SK-N-SH (cell line): ENCODE measurements around the gene SLC22A23. TPM values are rescaled to one million over a fixed set of nuclear protein-coding genes. Genes with fewer than 3 reads are reported as not detected.

Experiments
- CTCF ChIA-PET: fragments of 300-600, 350-600 bp; formaldehyde crosslinking; extraction: SDS; loops from one replicate; lab custom pipeline; 2021; lab: Yijun Ruan, JAX
- POLR2A ChIA-PET: fragments of 350-600 bp; sonication (Branson Sonifier 250); formaldehyde crosslinking; extraction: SDS; loops from one replicate; lab custom pipeline; 2020; ENCODE audit warnings: antibody characterized with exemption, inconsistent platforms; lab: Yijun Ruan, JAX
- DNase-seq: peaks from one replicate; pipeline ENCODE4 v3.0.0; 2012
- H2AFZ ChIP-seq: fragments of 200-600 bp; sonication (generic); 2 replicates; pipeline ENCODE4 v1.8.1; 2016; ENCODE audit warnings: antibody characterized with exemption, mild to moderate bottlenecking, low read depth
- H3F3A ChIP-seq: fragments of 200-600 bp; sonication (generic); replicated peaks from 2 replicates; pipeline ENCODE3; 2016; ENCODE audit warnings: antibody characterized with exemption, mild to moderate bottlenecking; ENCODE audit not compliant: insufficient read depth
- H3K27ac ChIP-seq, 2 experiments: fragments of 200-500 bp in 1 of 2; fragments of 200-600 bp in 1 of 2; sonication (Bioruptor generic) in 1 of 2; sonication (generic), shearing (Covaris generic) in 1 of 2; 2 replicates each; pipeline versions ENCODE4 v1.5.1 to v1.6.1; 2014 to 2016; ENCODE audit warnings: low read depth in 2 of 2, inconsistent platforms in 1 of 2, low read length in 1 of 2, mild to moderate bottlenecking in 1 of 2, mixed read lengths in 1 of 2
- H3K27me3 ChIP-seq: fragments of 200-600 bp; sonication (generic), shearing (Covaris generic); 2 replicates; pipeline ENCODE4 v1.6.1; 2016; ENCODE audit warnings: mixed run types; ENCODE audit not compliant: insufficient read depth
- H3K36me3 ChIP-seq, 2 experiments: fragments of 200-500 bp in 1 of 2; fragments of 200-600 bp in 1 of 2; sonication (Bioruptor generic) in 1 of 2; sonication (generic) in 1 of 2; replicated peaks in 1 of 2; 2 replicates each; pipeline versions ENCODE3 to v1.5.1; 2014 to 2016; ENCODE audit warnings: low read length in 1 of 2, mild to moderate bottlenecking in 1 of 2; ENCODE audit not compliant: insufficient read depth in 2 of 2, control insufficient read depth in 1 of 2
- H3K4me1 ChIP-seq, 2 experiments: fragments of 200-500 bp in 1 of 2; fragments of 200-600 bp in 1 of 2; sonication (Bioruptor generic) in 1 of 2; sonication (generic), shearing (Covaris generic) in 1 of 2; 2 replicates each; pipeline versions ENCODE4 v1.5.1 to v1.6.1; 2014 to 2016; ENCODE audit warnings: low read depth in 1 of 2, low read length in 1 of 2, mixed run types in 1 of 2; ENCODE audit not compliant: insufficient read depth in 2 of 2, control insufficient read depth in 1 of 2
- H3K4me2 ChIP-seq: fragments of 200-600 bp; sonication (generic), shearing (Covaris generic); 2 replicates; pipeline ENCODE4 v1.6.1; 2017; ENCODE audit warnings: mixed run types
- H3K4me3 ChIP-seq, 2 experiments: fragments of 200-500 bp in 1 of 2; fragments of 200-600 bp in 1 of 2; sonication (Bioruptor generic) in 1 of 2; sonication (generic), shearing (Covaris generic) in 1 of 2; 2 replicates each; pipeline versions ENCODE4 v1.5.1 to v1.8.1; 2014 to 2016; ENCODE audit warnings: low read depth in 2 of 2, inconsistent platforms in 1 of 2, low read length in 1 of 2, mild to moderate bottlenecking in 1 of 2, mixed read lengths in 1 of 2, moderate library complexity in 1 of 2
- H3K79me2 ChIP-seq: fragments of 200-600 bp; sonication (generic); 2 replicates; pipeline ENCODE4 v1.8.1; 2017; ENCODE audit warnings: mild to moderate bottlenecking; ENCODE audit not compliant: insufficient read depth
- H3K9ac ChIP-seq: fragments of 200-600 bp; sonication (generic); 2 replicates; pipeline ENCODE4 v1.6.1; 2017; ENCODE audit warnings: mixed run types
- H3K9me2 ChIP-seq: fragments of 200-600 bp; sonication (generic); 2 replicates; pipeline ENCODE4 v1.6.1; 2017; ENCODE audit warnings: mixed run types
- H3K9me3 ChIP-seq: fragments of 200-600 bp; sonication (generic); 2 replicates; pipeline ENCODE4 v1.6.1; 2017; ENCODE audit warnings: mixed run types, mild to moderate bottlenecking, moderate library complexity
- H4K20me1 ChIP-seq: fragments of 200-600 bp; sonication (generic); 2 replicates; pipeline ENCODE4 v1.6.1; 2017; ENCODE audit warnings: mild to moderate bottlenecking, mixed run types; ENCODE audit not compliant: insufficient read depth
- CHD2 ChIP-seq: fragments of 150-350 bp; IDR thresholded peaks from 2 replicates; pipeline ENCODE4 v1.6.1; 2018; ENCODE audit warnings: low read length; ENCODE audit not compliant: partially characterized antibody
- EP300 ChIP-seq, 2 experiments: IDR thresholded peaks; 2 replicates each; pipeline versions ENCODE4 v1.4.0 to v1.6.1; 2012; ENCODE audit warnings: borderline replicate concordance in 1 of 2, low read depth in 1 of 2, low read length in 1 of 2
- FOSL2 ChIP-seq: IDR thresholded peaks from 2 replicates; pipeline ENCODE4 v1.4.0; 2012; ENCODE audit warnings: low read depth, mild to moderate bottlenecking, moderate library complexity, borderline replicate concordance
- FOXJ3 ChIP-seq: sonication (generic); formaldehyde crosslinking; IDR thresholded peaks from 2 replicates; pipeline ENCODE4 v1.5.1; 2020; ENCODE audit warnings: mild to moderate bottlenecking, missing genetic modification reagents
- FOXM1 ChIP-seq: IDR thresholded peaks from 2 replicates; pipeline ENCODE4 v1.4.0; 2012; ENCODE audit warnings: low read depth, mild to moderate bottlenecking
- GATA2 ChIP-seq: sonication (generic); formaldehyde crosslinking; IDR thresholded peaks from 2 replicates; pipeline ENCODE4 v1.5.0; 2020; ENCODE audit warnings: mild to moderate bottlenecking, missing genetic modification reagents
- IRF3 ChIP-seq: fragments of 150-350 bp; IDR thresholded peaks from 2 replicates; pipeline ENCODE4 v1.6.1; 2016; ENCODE audit warnings: mild to moderate bottlenecking, low read depth, low read length
- JUND ChIP-seq: IDR thresholded peaks from 2 replicates; pipeline ENCODE4 v1.4.0; 2012
- MEF2A ChIP-seq: IDR thresholded peaks from 2 replicates; pipeline ENCODE4 v1.4.0; 2012; ENCODE audit warnings: low read depth, borderline replicate concordance
- MXI1 ChIP-seq: IDR thresholded peaks from 2 replicates; pipeline ENCODE4 v1.6.1; 2012; ENCODE audit warnings: mild to moderate bottlenecking, low read depth, low read length, improper control_type of control experiment
- NFIC ChIP-seq: IDR thresholded peaks from 2 replicates; pipeline ENCODE4 v1.4.0; 2012; ENCODE audit warnings: borderline replicate concordance
- NRF1 ChIP-seq: IDR thresholded peaks from 2 replicates; pipeline ENCODE4 v1.6.1; 2012; ENCODE audit warnings: low read depth, mild to moderate bottlenecking, low read length
- RFX5 ChIP-seq: IDR thresholded peaks from 2 replicates; pipeline ENCODE4 v1.6.1; 2012; ENCODE audit warnings: mild to moderate bottlenecking, improper control_type of control experiment, low read length
- SIN3A ChIP-seq: IDR thresholded peaks from 2 replicates; pipeline ENCODE4 v1.6.1; 2012; ENCODE audit warnings: low read depth, mild to moderate bottlenecking, low read length, moderate library complexity, borderline replicate concordance
- TAF1 ChIP-seq: IDR thresholded peaks from 2 replicates; pipeline ENCODE4 v1.6.1; 2012; ENCODE audit warnings: low read depth, mild to moderate bottlenecking, low read length, moderate library complexity, borderline replicate concordance
- YY1 ChIP-seq: IDR thresholded peaks from 2 replicates; pipeline ENCODE4 v1.4.0; 2012; ENCODE audit warnings: low read depth, mild to moderate bottlenecking
- WGBS: methylation state at CpG from one replicate; pipeline ENCODE4 v1.1.6; 2017; ENCODE audit warnings: low lambda C conversion rate; 5-methylcytosine and 5-hydroxymethylcytosine counted together
- polyA plus RNA-seq, 3 experiments: library from polyadenylated mRNA; depleted of rRNA; stranded (reverse); fragments of >200 nt; gene quantifications; 2 replicates each; pipeline ENCODE4 v1.2.3, GENCODE V29; 2012
- TF ChIP-seq, protein P1 (sequence below): IDR thresholded peaks from 2 replicates; pipeline ENCODE4 v1.4.0; 2012; ENCODE audit warnings: low read depth, borderline replicate concordance
- TF ChIP-seq, protein P2 (sequence below): IDR thresholded peaks from 2 replicates; pipeline ENCODE4; 2012

Gene SLC22A23
- polyA plus RNA-seq, 1 of the 3 experiments (the other 2 are of a cell fraction): not detected

DNA sequence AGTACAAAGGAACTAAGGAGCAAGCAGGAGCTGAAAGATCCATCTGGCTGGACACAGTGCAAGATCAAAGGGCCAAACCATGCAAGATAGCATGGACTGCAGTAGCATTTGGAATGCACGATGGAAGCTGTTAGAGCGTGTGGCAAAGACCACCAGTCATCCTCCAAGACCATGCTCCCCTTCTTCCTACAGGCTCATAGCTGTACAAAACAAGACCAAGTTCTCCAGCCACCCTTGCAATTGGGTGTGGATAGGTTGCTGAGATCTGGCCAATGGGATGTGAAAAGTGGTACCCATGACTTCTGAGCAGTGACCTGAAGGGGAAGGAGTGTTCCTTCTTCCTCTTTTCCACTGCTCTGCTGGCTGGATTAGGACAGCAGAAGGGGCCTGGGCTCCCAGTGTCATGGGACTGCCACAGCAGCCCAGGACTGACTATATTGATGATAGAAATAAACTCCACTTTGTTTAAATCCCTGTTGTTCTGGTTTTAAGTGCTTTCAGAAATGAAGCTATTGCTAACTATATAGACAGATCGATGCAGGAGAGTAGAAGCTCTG is 64.9 kb downstream of the SLC22A23 start:
- H2AFZ ChIP-seq: no peak overlapping the region
- CTCF ChIA-PET: no interaction called here
- H4K20me1 ChIP-seq: no peaks in the 10 kb centered on the region
- no peaks in the 10 kb centered on the region for H3K9me2 ChIP-seq
- H3K9ac ChIP-seq: no peak overlapping the region
- H3K27ac ChIP-seq: no peak overlapping the region
- TF ChIP-seq YY1 (no peak), FOXJ3 (CRISPR knock-in tag) (no peak), RFX5 (no peak), IRF3 (no peak)
- TF ChIP-seq, all 33 proteins: peak for 0
- no peaks in the 10 kb centered on the region for H3K36me3 ChIP-seq
- H3K4me1 ChIP-seq: no peaks in the 10 kb centered on the region; a peak in 1 of 4 replicates
- H3K9me3 ChIP-seq: no peaks in the 10 kb centered on the region
- H3K79me2 ChIP-seq: no peaks in the 10 kb centered on the region
- peaks cover 47% of the 10 kb centered on the region for H3K27me3 ChIP-seq
- 31% methylated on average over 3 of the region's 3 CpGs for WGBS
- POLR2A ChIA-PET: no interaction called here
- no peaks in the 10 kb centered on the region for H3F3A ChIP-seq
- H3K4me2 ChIP-seq: no peak overlapping the region
- H3K4me3 ChIP-seq: no peak overlapping the region
- no peak for DNase-seq

DNA sequence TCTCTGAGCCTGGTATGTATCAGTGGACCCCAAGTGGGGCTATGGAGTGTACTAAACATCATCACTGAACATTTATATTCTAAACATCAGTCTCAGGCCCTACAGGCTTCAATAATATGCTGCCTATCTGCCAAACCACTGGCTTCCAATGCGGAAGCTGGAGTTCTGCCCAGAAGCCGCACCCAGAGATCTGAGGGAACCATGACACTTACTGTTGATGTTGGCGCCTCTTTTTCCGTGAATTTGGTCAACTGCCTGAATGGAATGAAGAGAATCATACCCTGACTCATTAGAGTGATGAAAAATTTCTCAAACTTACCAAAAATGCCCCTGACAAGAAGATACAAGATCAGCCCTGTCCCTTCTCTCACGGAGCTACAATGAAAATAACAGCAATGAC is 66.2 kb downstream of the SLC22A23 start:
- no peaks in the 10 kb centered on the region for H4K20me1 ChIP-seq
- H3K4me1 ChIP-seq: no peaks in the 10 kb centered on the region; a peak in 1 of 4 replicates
- CTCF ChIA-PET: interaction anchor here (1.0 kb wide), 2 partner anchors 10 to 17 kb away, joined by 3 read pairs; no protein-coding TSS in a partner anchor
- POLR2A ChIA-PET: no interaction called here
- H3K4me3 ChIP-seq: no peak overlapping the region
- H3K79me2 ChIP-seq: no peaks in the 10 kb centered on the region
- no peaks in the 10 kb centered on the region for H3K36me3 ChIP-seq
- 47% methylated on average over 5 of the region's 5 CpGs for WGBS
- peaks cover 38% of the 10 kb centered on the region for H3K27me3 ChIP-seq
- no peaks in the 10 kb centered on the region for H3F3A ChIP-seq
- no peaks in the 10 kb centered on the region for H3K9me3 ChIP-seq
- H3K9me2 ChIP-seq: no peaks in the 10 kb centered on the region
- no peak overlapping the region for H2AFZ ChIP-seq
- H3K4me2 ChIP-seq: no peak overlapping the region
- H3K27ac ChIP-seq: no peak overlapping the region
- TF ChIP-seq FOXM1 (no peak), GATA2 (no peak), TAF1 (no peak), FOSL2 (no peak), SIN3A (no peak), NRF1 (no peak), JUND (no peak), NFIC (no peak), MEF2A (no peak), MXI1 (no peak), FOXJ3 (CRISPR knock-in tag) (no peak), EP300 (IDR thresholded peaks at IDR 0.05; ENCODE audit: borderline replicate concordance in 1 of 2, low read depth in 1 of 2, low read length in 1 of 2) (no peak), YY1 (no peak), CHD2 (no peak)
- TF ChIP-seq, protein P1, sequence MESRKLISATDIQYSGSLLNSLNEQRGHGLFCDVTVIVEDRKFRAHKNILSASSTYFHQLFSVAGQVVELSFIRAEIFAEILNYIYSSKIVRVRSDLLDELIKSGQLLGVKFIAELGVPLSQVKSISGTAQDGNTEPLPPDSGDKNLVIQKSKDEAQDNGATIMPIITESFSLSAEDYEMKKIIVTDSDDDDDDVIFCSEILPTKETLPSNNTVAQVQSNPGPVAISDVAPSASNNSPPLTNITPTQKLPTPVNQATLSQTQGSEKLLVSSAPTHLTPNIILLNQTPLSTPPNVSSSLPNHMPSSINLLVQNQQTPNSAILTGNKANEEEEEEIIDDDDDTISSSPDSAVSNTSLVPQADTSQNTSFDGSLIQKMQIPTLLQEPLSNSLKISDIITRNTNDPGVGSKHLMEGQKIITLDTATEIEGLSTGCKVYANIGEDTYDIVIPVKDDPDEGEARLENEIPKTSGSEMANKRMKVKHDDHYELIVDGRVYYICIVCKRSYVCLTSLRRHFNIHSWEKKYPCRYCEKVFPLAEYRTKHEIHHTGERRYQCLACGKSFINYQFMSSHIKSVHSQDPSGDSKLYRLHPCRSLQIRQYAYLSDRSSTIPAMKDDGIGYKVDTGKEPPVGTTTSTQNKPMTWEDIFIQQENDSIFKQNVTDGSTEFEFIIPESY: no peak
- TF ChIP-seq, protein P2, sequence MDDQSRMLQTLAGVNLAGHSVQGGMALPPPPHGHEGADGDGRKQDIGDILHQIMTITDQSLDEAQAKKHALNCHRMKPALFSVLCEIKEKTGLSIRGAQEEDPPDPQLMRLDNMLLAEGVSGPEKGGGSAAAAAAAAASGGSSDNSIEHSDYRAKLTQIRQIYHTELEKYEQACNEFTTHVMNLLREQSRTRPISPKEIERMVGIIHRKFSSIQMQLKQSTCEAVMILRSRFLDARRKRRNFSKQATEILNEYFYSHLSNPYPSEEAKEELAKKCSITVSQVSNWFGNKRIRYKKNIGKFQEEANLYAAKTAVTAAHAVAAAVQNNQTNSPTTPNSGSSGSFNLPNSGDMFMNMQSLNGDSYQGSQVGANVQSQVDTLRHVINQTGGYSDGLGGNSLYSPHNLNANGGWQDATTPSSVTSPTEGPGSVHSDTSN: no peak
- H3K9ac ChIP-seq: no peak overlapping the region
- no peak for DNase-seq
